H1 (cell line): ENCODE measurements around the gene IL1A. TPM values are rescaled to one million over a fixed set of nuclear protein-coding genes. Genes with fewer than 3 reads are reported as not detected.
A peak's percentile ranks its signal among the peaks of the same experiment; 100 is the strongest.

Experiments
- CTCF ChIA-PET: fragments of 300-600 bp; sonication (Branson Sonifier 250); formaldehyde crosslinking; loops from one replicate; lab custom pipeline; 2021; ENCODE audit not compliant: partially characterized antibody; lab: Charles Lee
- POLR2A ChIA-PET: fragments of 300-600 bp; sonication (Branson Sonifier 250); formaldehyde crosslinking; loops from one replicate; lab custom pipeline; 2021; ENCODE audit warnings: inconsistent platforms; ENCODE audit not compliant: partially characterized antibody; lab: Charles Lee
- DNase-seq, 2 experiments: peaks; one replicate each; pipeline versions ENCODE4 v3.0.0 to v3.0.0-alpha.2; 2010 to 2022; ENCODE audit warnings: low spot score in 2 of 2, low read depth in 1 of 2, mixed read lengths in 1 of 2
- FAIRE-seq: peaks from 2 replicates; lab custom pipeline; 2011; peaks lifted over from hg19 to GRCh38; lab: Jason Lieb, UNC
- H2AFZ ChIP-seq: 2 replicates; pipeline ENCODE4 v1.8.1; 2012; ENCODE audit warnings: low read length, inconsistent platforms
- H2AK5ac ChIP-seq: 2 replicates; pipeline ENCODE4 v1.6.1; 2013; ENCODE audit warnings: low read depth, low read length
- H2BK120ac ChIP-seq: replicated peaks from 2 replicates; pipeline ENCODE3; 2013; ENCODE audit warnings: low read depth, low read length, inconsistent platforms
- H2BK12ac ChIP-seq: 2 replicates; pipeline ENCODE4 v1.6.1; 2013; ENCODE audit warnings: low read depth, low read length
- H2BK15ac ChIP-seq: 2 replicates; pipeline ENCODE4 v1.6.1; 2013; ENCODE audit warnings: low read length
- H2BK20ac ChIP-seq: 2 replicates; pipeline ENCODE4 v1.6.1; 2013; ENCODE audit warnings: low read length
- H2BK5ac ChIP-seq: 2 replicates; pipeline ENCODE4 v1.6.1; 2013; ENCODE audit warnings: low read depth, low read length
- H3K14ac ChIP-seq: 2 replicates; pipeline ENCODE4 v1.6.1; 2013; ENCODE audit warnings: inconsistent platforms; ENCODE audit not compliant: insufficient read length
- H3K18ac ChIP-seq: 2 replicates; pipeline ENCODE4 v1.6.1; 2013; ENCODE audit warnings: low read length; ENCODE audit errors: extremely low read depth
- H3K23ac ChIP-seq: 2 replicates; pipeline ENCODE4 v1.6.1; 2013; ENCODE audit warnings: inconsistent platforms; ENCODE audit not compliant: insufficient read length
- H3K23me2 ChIP-seq: 2 replicates; pipeline ENCODE4 v1.6.1; 2013; ENCODE audit warnings: low read depth, low read length
- H3K27ac ChIP-seq: 2 replicates; pipeline ENCODE4 v1.6.1; 2011; ENCODE audit warnings: low read depth, low read length, inconsistent platforms
- H3K27me3 ChIP-seq, 4 experiments: replicated peaks in 1 of 4; 1 replicate in 1 of 4; 2 replicates in 3 of 4; pipeline versions ENCODE4 v1.6.1 to v1.8.1; 2011 to 2013; ENCODE audit warnings: low read length in 3 of 4, mild to moderate bottlenecking in 3 of 4, inconsistent platforms in 2 of 4, mixed read lengths in 2 of 4, moderate library complexity in 1 of 4; ENCODE audit not compliant: control insufficient read depth in 3 of 4, insufficient read depth in 3 of 4; ENCODE audit errors: extremely low read depth in 1 of 4
- H3K36me3 ChIP-seq, 4 experiments: 2 replicates each; pipeline versions ENCODE4 v1.6.1 to v1.8.1; 2011 to 2013; ENCODE audit warnings: mild to moderate bottlenecking in 4 of 4, low read length in 3 of 4, moderate library complexity in 2 of 4, control low read depth in 1 of 4, inconsistent platforms in 1 of 4; ENCODE audit not compliant: insufficient read depth in 4 of 4, control insufficient read depth in 2 of 4
- H3K4ac ChIP-seq: replicated peaks from 2 replicates; pipeline ENCODE3; 2013; ENCODE audit warnings: low read length, low read depth, mixed read lengths, inconsistent platforms; ENCODE audit not compliant: insufficient read length
- H3K4me1 ChIP-seq, 4 experiments: replicated peaks in 1 of 4; 1 replicate in 1 of 4; 2 replicates in 3 of 4; pipeline versions ENCODE4 v1.6.1 to v1.8.1; 2011 to 2013; ENCODE audit warnings: low read length in 3 of 4, inconsistent platforms in 2 of 4, mixed read lengths in 1 of 4; ENCODE audit not compliant: insufficient read depth in 4 of 4, control insufficient read depth in 3 of 4
- H3K4me2 ChIP-seq, 2 experiments: 2 replicates each; pipeline versions ENCODE4 v1.6.1 to v1.8.1; 2011 to 2013; ENCODE audit warnings: low read depth in 2 of 2, low read length in 2 of 2, control low read depth in 1 of 2, inconsistent platforms in 1 of 2, mild to moderate bottlenecking in 1 of 2; ENCODE audit not compliant: insufficient read depth in 1 of 2
- H3K4me3 ChIP-seq, 4 experiments: fragments of 200-600, 300-600 bp in 1 of 4; sonication (generic), shearing (Covaris generic), sonication (Bioruptor Twin) in 1 of 4; 2 replicates each; pipeline versions ENCODE4 v1.5.1 to v1.8.1; 2011 to 2016; ENCODE audit warnings: low read length in 4 of 4, low read depth in 3 of 4, control low read depth in 2 of 4, inconsistent platforms in 2 of 4, mild to moderate bottlenecking in 2 of 4, mixed read lengths in 1 of 4, moderate library complexity in 1 of 4; ENCODE audit not compliant: insufficient read depth in 2 of 4; ENCODE audit errors: extremely low read depth in 1 of 4
- H3K56ac ChIP-seq: replicated peaks from 2 replicates; pipeline ENCODE3; 2013; ENCODE audit warnings: low read depth, mild to moderate bottlenecking, mixed read lengths, low read length, inconsistent platforms; ENCODE audit not compliant: insufficient read length
- H3K79me1 ChIP-seq: 2 replicates; pipeline ENCODE4 v1.6.1; 2013; ENCODE audit warnings: low read depth, low read length, control low read depth
- H3K79me2 ChIP-seq, 2 experiments: 2 replicates each; pipeline versions ENCODE4 v1.6.1 to v1.8.1; 2012 to 2013; ENCODE audit warnings: low read length in 2 of 2, mild to moderate bottlenecking in 2 of 2, inconsistent platforms in 1 of 2; ENCODE audit not compliant: insufficient read depth in 2 of 2, control insufficient read depth in 1 of 2
- H3K9ac ChIP-seq, 4 experiments: replicated peaks in 1 of 4; 1 replicate in 1 of 4; 2 replicates in 3 of 4; pipeline versions ENCODE4 v1.6.1 to v1.8.1; 2011 to 2013; ENCODE audit warnings: low read depth in 3 of 4, low read length in 3 of 4, control low read depth in 2 of 4, mild to moderate bottlenecking in 2 of 4, moderate library complexity in 2 of 4, inconsistent platforms in 1 of 4; ENCODE audit errors: extremely low read depth in 1 of 4
- H3K9me3 ChIP-seq, 2 experiments: 2 replicates each; pipeline versions ENCODE4 v1.6.1 to v1.8.1; 2012 to 2013; ENCODE audit warnings: mild to moderate bottlenecking in 2 of 2, moderate library complexity in 2 of 2, control low read depth in 1 of 2, inconsistent platforms in 1 of 2, low read depth in 1 of 2, low read length in 1 of 2, mixed read lengths in 1 of 2; ENCODE audit not compliant: insufficient read depth in 2 of 2
- H4K20me1 ChIP-seq, 2 experiments: replicated peaks in 1 of 2; 2 replicates each; pipeline versions ENCODE3 to v1.8.1; 2011 to 2013; ENCODE audit warnings: inconsistent platforms in 2 of 2, low read length in 2 of 2, mild to moderate bottlenecking in 1 of 2; ENCODE audit not compliant: insufficient read depth in 2 of 2, control insufficient read depth in 1 of 2
- H4K5ac ChIP-seq: 2 replicates; pipeline ENCODE4 v1.6.1; 2013; ENCODE audit warnings: low read length, low read depth, mixed read lengths, inconsistent platforms; ENCODE audit not compliant: insufficient read length
- H4K8ac ChIP-seq: 2 replicates; pipeline ENCODE4 v1.8.0; 2013; ENCODE audit warnings: mild to moderate bottlenecking, moderate library complexity, low read length, inconsistent platforms; ENCODE audit not compliant: insufficient read depth; ENCODE audit errors: extremely low read depth
- H4K91ac ChIP-seq: replicated peaks from 2 replicates; pipeline ENCODE3; 2013; ENCODE audit warnings: low read length, mixed read lengths, inconsistent platforms; ENCODE audit not compliant: insufficient read length
- EGR1 ChIP-seq: IDR thresholded peaks from 2 replicates; pipeline ENCODE4 v1.6.1; 2011; ENCODE audit warnings: low read depth, low read length, borderline replicate concordance
- EP300 ChIP-seq, 2 experiments: IDR thresholded peaks; 1 replicate in 1 of 2; 2 replicates in 1 of 2; pipeline ENCODE4 v1.6.1; 2011 to 2012; ENCODE audit warnings: low read depth in 2 of 2, low read length in 2 of 2, mild to moderate bottlenecking in 2 of 2, borderline replicate concordance in 1 of 2, inconsistent platforms in 1 of 2, moderate library complexity in 1 of 2
- JUND ChIP-seq: IDR thresholded peaks from 2 replicates; pipeline ENCODE4 v1.6.1; 2011; ENCODE audit warnings: mild to moderate bottlenecking, improper control_type of control experiment, low read length
- PHF8 ChIP-seq: fragments of 200-600 bp; sonication (generic); conservative IDR thresholded peaks from 2 replicates; pipeline ENCODE4 v1.7.1; 2012; ENCODE audit warnings: low read depth, mild to moderate bottlenecking, inconsistent platforms, low read length, moderate library complexity
- WGBS, 2 experiments: shearing (Covaris generic) in 1 of 2; methylation state at CpG; one replicate each; pipeline versions ENCODE4 v1.1.6 to v1.1.7; 2013 to 2015; ENCODE audit warnings: low lambda C conversion rate in 2 of 2, mixed read lengths in 2 of 2, inconsistent platforms in 1 of 2, low coverage in 1 of 2, missing lambda C conversion rate in 1 of 2; ENCODE audit not compliant: insufficient replicate concordance in 2 of 2, insufficient coverage in 1 of 2, insufficient read length in 1 of 2; ENCODE audit errors: extremely low coverage in 1 of 2, missing lambda C conversion rate in 1 of 2; 5-methylcytosine and 5-hydroxymethylcytosine counted together
- polyA plus RNA-seq, 7 experiments: library from polyadenylated mRNA; depleted of rRNA in 3 of 7; stranded (reverse) in 5 of 7; unstranded in 2 of 7; fragments of >200 nt in 5 of 7; fragments of 200-250 nt in 2 of 7; gene quantifications; 1 replicate in 5 of 7; 2 replicates in 1 of 7; 4 replicates in 1 of 7; pipeline versions ENCODE4 v1.2.1 to v1.2.3, GENCODE V29; 2011 to 2013; ENCODE audit warnings: missing spikeins in 2 of 7, mixed read lengths in 2 of 7
- total RNA-seq: library from RNA; stranded (reverse); fragmentation: NEBNext Ultra II Directional; extraction: Animal tissue kit (Norgen Biotek cat#: 25700); gene quantifications from 2 replicates; pipeline ENCODE4 v1.2.1, GENCODE V29; 2021
- TF ChIP-seq, protein P1 (sequence below): IDR thresholded peaks from 2 replicates; pipeline ENCODE4 v1.6.1; 2012; ENCODE audit warnings: inconsistent platforms

The IL1A gene
- total and polyA plus RNA-seq, 2 of the 8 experiments (the other 6 are each of a cell fraction or from before 2014, with no cell fraction given), result 0.32 to 0.74 TPM

DNA sequence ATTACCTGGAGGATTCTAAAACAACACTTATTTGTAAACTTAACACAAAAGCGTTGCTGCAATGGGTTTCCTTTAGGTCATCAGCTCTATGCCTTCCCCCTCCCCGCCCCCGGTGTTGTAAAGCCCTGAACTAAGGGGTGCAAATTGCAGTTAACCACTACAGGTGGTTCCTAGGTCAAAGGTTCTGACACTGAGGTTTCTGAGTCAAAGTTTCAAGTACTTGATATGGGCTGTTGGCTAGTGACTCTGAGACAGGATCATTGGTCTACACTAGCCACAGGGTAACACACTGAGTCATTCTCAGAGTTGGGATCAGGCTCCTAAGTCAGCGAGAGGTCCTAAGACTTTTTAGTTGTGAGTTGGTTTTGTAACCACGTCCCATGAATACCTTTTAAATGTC lies 36.8 kb upstream of the IL1A start:
- Histone ChIP-seq H3K56ac (no peak overlapping the region), H4K8ac (no peak overlapping the region), H2BK15ac (no peak overlapping the region), H3K23ac (no peak overlapping the region), H2BK5ac (no peak overlapping the region), H3K23me2 (no peaks in the 10 kb centered on the region), H3K4me1 (peaks cover 0 to 18% (median 3%) of the 10 kb centered on the region in 4 experiments; a peak in 3 of 7 replicates), H3K79me1 (no peaks in the 10 kb centered on the region), H3K9me3 (no peaks in the 10 kb centered on the region), H2BK120ac (no peak overlapping the region), H3K79me2 (no peaks in the 10 kb centered on the region), H3K27ac (no peak overlapping the region), H4K5ac (no peak overlapping the region), H3K18ac (no peak overlapping the region), H4K91ac (peak overlapping the region; percentile 30), H3K36me3 (no peaks in the 10 kb centered on the region), H3K4ac (no peak overlapping the region), H2AFZ (no peak overlapping the region; the same call in 1 of the 2 replicates), H3K4me2 (no peak overlapping the region), H2BK12ac (no peak overlapping the region), H3K9ac (no peak overlapping the region), H3K4me3 (no peak overlapping the region), H2BK20ac (no peak overlapping the region), H3K14ac (no peak overlapping the region), H2AK5ac (no peak overlapping the region), H4K20me1 (no peaks in the 10 kb centered on the region), H3K27me3 (peaks cover 0 to 2% (median 0%) of the 10 kb centered on the region in 4 experiments; a peak in 1 of 7 replicates)
- ChIA-PET POLR2A (no interaction called here), CTCF (no interaction called here)
- FAIRE-seq (no peak), DNase-seq (no peak)
- 81% methylated on average over 5 of the region's 5 CpGs; no CpG with 5 or more reads in 1 of the 2 experiments for WGBS, 2 experiments
- TF ChIP-seq PHF8 (no peak), JUND (no peak), EP300 (IDR thresholded peaks at IDR 0.05; ENCODE audit: borderline replicate concordance in 1 of 2, low read depth in 2 of 2, low read length in 2 of 2) (no peak), EGR1 (no peak)
- TF ChIP-seq, protein P1, sequence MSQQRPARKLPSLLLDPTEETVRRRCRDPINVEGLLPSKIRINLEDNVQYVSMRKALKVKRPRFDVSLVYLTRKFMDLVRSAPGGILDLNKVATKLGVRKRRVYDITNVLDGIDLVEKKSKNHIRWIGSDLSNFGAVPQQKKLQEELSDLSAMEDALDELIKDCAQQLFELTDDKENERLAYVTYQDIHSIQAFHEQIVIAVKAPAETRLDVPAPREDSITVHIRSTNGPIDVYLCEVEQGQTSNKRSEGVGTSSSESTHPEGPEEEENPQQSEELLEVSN, result no peak
